ENCODE measurements around the gene ADAP1.
"Not testable (repeated sequence)": the region's sequence is repeated elsewhere in the genome, so short reads cannot be mapped to it uniquely, and the experiment has no call there.

ADAP1 gene

GRCh38 chr7:874031-874749 lies 80.3 kb downstream of the ADAP1 start:
- H3K36me3 ChIP-seq (ENCODE audit: control insufficient read depth, insufficient read depth, low read length), result peaks cover 20% of the 10 kb centered on the region
- DNase-seq (ENCODE audit: low read depth, low spot score), result no peak
- 0 out of 2 replicates have a peak, but pooled peaks cover 3% of the 10 kb centered on the region for H3K4me1 ChIP-seq (ENCODE audit: control insufficient read depth, insufficient read depth, low read length)
- 100% methylated on average over 1 of the region's 9 CpGs for WGBS (ENCODE audit: insufficient coverage, insufficient read length)
- no peaks in the 10 kb centered on the region for H3K27me3 ChIP-seq (ENCODE audit: control insufficient read depth, insufficient read depth, low read length)
- no peak overlapping the region for H3K27ac ChIP-seq (ENCODE audit: low read length)
- H3K4me3 ChIP-seq (ENCODE audit: low read length), result no peak overlapping the region
- no peaks in the 10 kb centered on the region for H3K9me3 ChIP-seq (ENCODE audit: control insufficient read depth, insufficient read depth, low read length)

GRCh38 chr7:873367-874002 lies 81.0 kb downstream of the ADAP1 start:
- H3K9me3 ChIP-seq (ENCODE audit: control insufficient read depth, insufficient read depth, low read length), result no peaks in the 10 kb centered on the region
- H3K4me3 ChIP-seq (ENCODE audit: low read length), result no peak overlapping the region
- WGBS (ENCODE audit: insufficient coverage, insufficient read length), result no CpG with 5 or more reads among the region's 18 CpGs
- H3K36me3 ChIP-seq (ENCODE audit: control insufficient read depth, insufficient read depth, low read length), result peaks cover 18% of the 10 kb centered on the region
- DNase-seq (ENCODE audit: low read depth, low spot score), result peak; percentile 78
- no peak overlapping the region for H3K27ac ChIP-seq (ENCODE audit: low read length)
- 0 out of 2 replicates have a peak, but pooled peaks cover 3% of the 10 kb centered on the region for H3K4me1 ChIP-seq (ENCODE audit: control insufficient read depth, insufficient read depth, low read length)
- H3K27me3 ChIP-seq (ENCODE audit: control insufficient read depth, insufficient read depth, low read length), result no peaks in the 10 kb centered on the region

DNA sequence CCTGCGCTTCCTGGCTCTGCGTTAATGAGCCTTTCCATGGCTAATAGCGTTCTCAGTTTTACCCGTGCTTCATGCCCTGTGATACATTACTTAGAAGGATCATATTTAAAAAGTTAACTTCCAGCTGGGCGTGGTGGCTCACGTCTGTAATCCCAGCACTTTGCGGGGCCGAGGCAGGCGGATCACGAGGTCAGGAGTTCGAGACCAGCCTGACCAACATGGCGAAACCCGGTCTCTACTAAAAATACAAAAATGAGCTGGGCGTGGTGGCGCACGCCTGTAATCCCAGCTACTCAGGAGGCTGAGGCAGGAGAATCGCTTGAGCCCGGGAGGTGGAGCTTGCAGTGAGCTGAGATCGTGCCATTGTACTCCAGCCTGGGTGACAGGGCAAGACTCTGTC lies 81.8 kb downstream of the ADAP1 start:
- not testable (repeated sequence) for H3K27ac ChIP-seq (ENCODE audit: low read length); H3K9me3 ChIP-seq (ENCODE audit: control insufficient read depth, insufficient read depth, low read length); H3K27me3 ChIP-seq (ENCODE audit: control insufficient read depth, insufficient read depth, low read length); H3K4me1 ChIP-seq (ENCODE audit: control insufficient read depth, insufficient read depth, low read length); H3K4me3 ChIP-seq (ENCODE audit: low read length); DNase-seq (ENCODE audit: low read depth, low spot score)
- WGBS (ENCODE audit: insufficient coverage, insufficient read length), result no CpG with 5 or more reads among the region's 19 CpGs
- peaks cover 24% of the 10 kb centered on the region for H3K36me3 ChIP-seq (ENCODE audit: control insufficient read depth, insufficient read depth, low read length)

- no CpG with 5 or more reads among the region's 14 CpGs for WGBS (ENCODE audit: insufficient coverage, insufficient read length)
- Histone ChIP-seq H3K4me3 (ENCODE audit: low read length) (no peak overlapping the region), H3K4me1 (ENCODE audit: control insufficient read depth, insufficient read depth, low read length) (peaks cover 3% of the 10 kb centered on the region; the same call in 1 of the 2 replicates), H3K9me3 (ENCODE audit: control insufficient read depth, insufficient read depth, low read length) (no peaks in the 10 kb centered on the region), H3K27me3 (ENCODE audit: control insufficient read depth, insufficient read depth, low read length) (no peaks in the 10 kb centered on the region), H3K27ac (ENCODE audit: low read length) (no peak overlapping the region), H3K36me3 (ENCODE audit: control insufficient read depth, insufficient read depth, low read length) (peaks cover 31% of the 10 kb centered on the region)
- no peak for DNase-seq (ENCODE audit: low read depth, low spot score)
These were observed 82.5 kb downstream of the ADAP1 start for GRCh38 chr7:871900-872537.

GRCh38 chr7:869348-869747 lies 85.1 kb downstream of the ADAP1 start:
- no peaks in the 10 kb centered on the region; the same call in 1 of the 2 replicates for H3K4me1 ChIP-seq (ENCODE audit: control insufficient read depth, insufficient read depth, low read length)

DNA sequence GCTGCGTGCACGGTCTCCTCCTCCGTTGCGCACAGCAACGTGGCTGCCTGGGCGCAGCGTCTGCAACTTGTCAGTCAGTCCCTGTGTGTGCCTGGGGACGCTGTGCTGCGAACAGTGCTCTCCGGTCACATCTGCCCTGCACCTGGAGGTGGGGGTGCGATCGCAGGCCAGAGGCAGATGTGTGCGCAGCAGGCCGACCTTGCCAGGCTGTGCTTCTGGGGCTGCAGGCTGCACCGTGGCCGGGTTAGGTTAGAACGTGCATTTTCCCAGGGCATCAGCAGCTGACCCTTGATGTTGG lies 86.3 kb downstream of the ADAP1 start:
- Histone ChIP-seq H3K9me3 (ENCODE audit: control insufficient read depth, insufficient read depth, low read length) (no peaks in the 10 kb centered on the region), H3K36me3 (ENCODE audit: control insufficient read depth, insufficient read depth, low read length) (peaks cover 34% of the 10 kb centered on the region), H3K27ac (ENCODE audit: low read length) (no peak overlapping the region), H3K27me3 (ENCODE audit: control insufficient read depth, insufficient read depth, low read length) (no peaks in the 10 kb centered on the region), H3K4me1 (ENCODE audit: control insufficient read depth, insufficient read depth, low read length) (no peaks in the 10 kb centered on the region; the same call in 1 of the 2 replicates), H3K4me3 (ENCODE audit: low read length) (no peak overlapping the region)
- no CpG with 5 or more reads among the region's 17 CpGs for WGBS (ENCODE audit: insufficient coverage, insufficient read length)
- DNase-seq (ENCODE audit: low read depth, low spot score), result no peak

More at GRCh38 chr7:869348-869747, 85.1 kb downstream of the ADAP1 start:
- Histone ChIP-seq H3K9me3 (ENCODE audit: control insufficient read depth, insufficient read depth, low read length) (no peaks in the 10 kb centered on the region), H3K27ac (ENCODE audit: low read length) (no peak overlapping the region), H3K4me3 (ENCODE audit: low read length) (no peak overlapping the region), H3K27me3 (ENCODE audit: control insufficient read depth, insufficient read depth, low read length) (no peaks in the 10 kb centered on the region), H3K36me3 (ENCODE audit: control insufficient read depth, insufficient read depth, low read length) (peaks cover 34% of the 10 kb centered on the region)
- WGBS (ENCODE audit: insufficient coverage, insufficient read length), result no CpG with 5 or more reads among the region's 14 CpGs
- no peak for DNase-seq (ENCODE audit: low read depth, low spot score)

GRCh38 chr7:867406-868188 lies 86.9 kb downstream of the ADAP1 start:
- DNase-seq (ENCODE audit: low read depth, low spot score), result no peak
- H3K9me3 ChIP-seq (ENCODE audit: control insufficient read depth, insufficient read depth, low read length), result no peaks in the 10 kb centered on the region
- no peaks in the 10 kb centered on the region for H3K27me3 ChIP-seq (ENCODE audit: control insufficient read depth, insufficient read depth, low read length)
- no peak overlapping the region for H3K4me3 ChIP-seq (ENCODE audit: low read length)
- no CpG with 5 or more reads among the region's 22 CpGs for WGBS (ENCODE audit: insufficient coverage, insufficient read length)
- peaks cover 34% of the 10 kb centered on the region for H3K36me3 ChIP-seq (ENCODE audit: control insufficient read depth, insufficient read depth, low read length)
- H3K27ac ChIP-seq (ENCODE audit: low read length), result no peak overlapping the region
- H3K4me1 ChIP-seq (ENCODE audit: control insufficient read depth, insufficient read depth, low read length), result no peaks in the 10 kb centered on the region; the same call in 1 of the 2 replicates

GRCh38 chr7:867001-867405 lies 87.5 kb downstream of the ADAP1 start:
- Histone ChIP-seq H3K4me1 (ENCODE audit: control insufficient read depth, insufficient read depth, low read length) (no peaks in the 10 kb centered on the region; the same call in 1 of the 2 replicates), H3K27ac (ENCODE audit: low read length) (no peak overlapping the region), H3K36me3 (ENCODE audit: control insufficient read depth, insufficient read depth, low read length) (peaks cover 29% of the 10 kb centered on the region), H3K27me3 (ENCODE audit: control insufficient read depth, insufficient read depth, low read length) (no peaks in the 10 kb centered on the region), H3K9me3 (ENCODE audit: control insufficient read depth, insufficient read depth, low read length) (no peaks in the 10 kb centered on the region), H3K4me3 (ENCODE audit: low read length) (no peak overlapping the region)
- no CpG with 5 or more reads among the region's 18 CpGs for WGBS (ENCODE audit: insufficient coverage, insufficient read length)
- no peak for DNase-seq (ENCODE audit: low read depth, low spot score)

DNA sequence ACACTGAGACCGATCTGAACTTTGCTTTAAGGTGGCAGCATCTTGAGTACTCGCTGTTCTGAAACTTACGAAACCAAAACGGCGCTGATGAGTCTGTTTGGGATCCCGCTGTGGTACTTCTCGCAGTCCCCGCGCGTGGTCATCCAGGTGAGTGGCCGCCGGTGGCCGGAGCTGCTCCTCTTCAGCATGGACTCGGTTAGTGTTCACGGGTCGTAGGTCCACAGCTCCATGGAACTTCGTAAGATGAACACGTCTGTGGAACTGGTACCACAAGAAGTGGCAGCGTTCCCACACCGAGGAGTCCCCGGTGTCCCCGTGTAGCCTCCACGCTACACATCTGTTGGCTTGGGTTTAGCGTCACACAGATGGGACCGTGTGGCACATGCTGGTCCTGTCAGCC lies 88.6 kb downstream of the ADAP1 start:
- DNase-seq (ENCODE audit: low read depth, low spot score), result no peak
- WGBS (ENCODE audit: insufficient coverage, insufficient read length), result no CpG with 5 or more reads among the region's 25 CpGs
- H3K4me3 ChIP-seq (ENCODE audit: low read length), result no peak overlapping the region
- no peaks in the 10 kb centered on the region for H3K27me3 ChIP-seq (ENCODE audit: control insufficient read depth, insufficient read depth, low read length)
- no peak overlapping the region for H3K27ac ChIP-seq (ENCODE audit: low read length)
- no peaks in the 10 kb centered on the region for H3K9me3 ChIP-seq (ENCODE audit: control insufficient read depth, insufficient read depth, low read length)
- H3K36me3 ChIP-seq (ENCODE audit: control insufficient read depth, insufficient read depth, low read length), result peaks cover 36% of the 10 kb centered on the region
- H3K4me1 ChIP-seq (ENCODE audit: control insufficient read depth, insufficient read depth, low read length), result no peaks in the 10 kb centered on the region; the same call in 1 of the 2 replicates

DNA sequence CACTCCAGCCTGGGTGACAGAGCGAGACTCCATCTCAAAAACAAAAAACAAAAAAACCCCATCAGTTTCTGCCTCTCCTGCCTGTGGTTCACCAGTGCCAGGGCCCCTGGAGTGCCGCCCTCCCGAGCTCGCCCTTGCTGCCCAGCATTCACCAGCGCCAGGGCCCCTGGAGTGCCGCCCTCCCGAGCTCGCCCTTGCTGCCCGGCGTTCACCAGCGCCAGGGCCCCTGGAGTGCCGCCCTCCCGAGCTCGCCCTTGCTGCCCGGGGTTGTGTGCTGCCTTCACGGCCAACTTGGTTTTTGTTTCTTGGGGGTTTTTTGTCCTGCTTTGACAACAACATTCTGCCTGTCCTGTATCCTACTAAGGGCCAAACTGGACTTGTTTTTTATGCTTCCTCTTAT lies 91.4 kb downstream of the ADAP1 start:
- no peak overlapping the region for H3K27ac ChIP-seq (ENCODE audit: low read length)
- H3K9me3 ChIP-seq (ENCODE audit: control insufficient read depth, insufficient read depth, low read length), result no peaks in the 10 kb centered on the region
- no CpG with 5 or more reads among the region's 16 CpGs for WGBS (ENCODE audit: insufficient coverage, insufficient read length)
- no peak for DNase-seq (ENCODE audit: low read depth, low spot score)
- peaks cover 39% of the 10 kb centered on the region for H3K36me3 ChIP-seq (ENCODE audit: control insufficient read depth, insufficient read depth, low read length)
- H3K4me3 ChIP-seq (ENCODE audit: low read length), result no peak overlapping the region
- no peaks in the 10 kb centered on the region; the same call in 1 of the 2 replicates for H3K4me1 ChIP-seq (ENCODE audit: control insufficient read depth, insufficient read depth, low read length)
- no peaks in the 10 kb centered on the region for H3K27me3 ChIP-seq (ENCODE audit: control insufficient read depth, insufficient read depth, low read length)

Measured in iPS DF 6.9 (cell line).